ENCODE results near the gene ZNF695.

Gene ZNF695

DNA sequence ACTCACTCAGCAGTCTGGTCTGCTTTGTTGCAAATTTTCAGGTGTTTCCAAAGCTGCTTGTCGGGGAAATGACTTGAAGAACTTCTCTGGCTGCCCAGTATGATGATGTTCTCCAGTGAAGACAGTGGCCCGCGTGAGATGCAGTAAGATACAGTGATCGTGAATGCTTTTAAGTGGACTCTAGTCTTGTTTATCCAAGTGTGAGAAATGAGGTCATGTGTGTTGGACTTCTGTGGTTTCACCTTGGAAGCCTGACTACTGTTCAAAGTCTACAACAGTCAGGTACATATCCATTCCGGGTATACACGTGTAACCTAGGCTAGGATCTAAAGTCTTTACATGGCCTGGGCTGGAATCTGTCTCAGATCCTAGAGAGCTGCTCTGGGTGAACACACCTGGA lies 29.1 kb downstream of the ZNF695 start:
- no peaks in the 10 kb centered on the region for H3K4me1 Mint-ChIP-seq
- ATAC-seq (no peak), DNase-seq (no peak)
- no peak overlapping the region for H3K4me3 Mint-ChIP-seq
- peaks cover 21 to 39% of the 10 kb centered on the region in 2 donors for H3K9me3 Mint-ChIP-seq
- H3K27me3 Mint-ChIP-seq = no peaks in the 10 kb centered on the region
- H3K27ac Mint-ChIP-seq = no peak overlapping the region

DNA sequence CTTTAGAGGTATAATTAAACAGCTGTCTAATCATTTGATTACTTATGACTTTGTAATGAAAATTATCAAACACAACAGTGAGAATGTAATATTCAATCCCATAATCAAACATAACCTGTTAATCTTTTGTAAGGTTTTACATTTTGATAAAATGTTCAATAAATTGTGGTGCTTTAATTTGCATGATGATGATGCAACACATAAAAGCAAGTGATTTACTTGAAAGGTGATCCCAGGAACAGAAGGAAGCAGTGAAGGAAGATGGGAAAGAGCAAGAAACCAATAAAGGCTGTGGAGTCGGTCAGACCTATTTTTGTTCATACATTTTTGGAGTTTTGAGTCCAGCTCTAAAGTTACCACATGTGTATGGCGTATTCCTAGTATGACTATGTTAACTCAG lies 29.6 kb downstream of the ZNF695 start:
- Mint-ChIP-seq H3K4me1 (no peaks in the 10 kb centered on the region), H3K27me3 (no peaks in the 10 kb centered on the region), H3K27ac (no peak overlapping the region), H3K9me3 (peaks cover 18 to 34% of the 10 kb centered on the region in 2 donors), H3K4me3 (no peak overlapping the region)
- no peak for ATAC-seq
- DNase-seq = no peak

GRCh38 chr1:246971969-246972368 lies 35.9 kb downstream of the ZNF695 start:
- Mint-ChIP-seq H3K4me1 (no peaks in the 10 kb centered on the region), H3K27ac (no peak overlapping the region), H3K4me3 (no peak overlapping the region), H3K27me3 (no peaks in the 10 kb centered on the region), H3K9me3 (peaks cover 9 to 23% of the 10 kb centered on the region in 2 donors)
- no peak for ATAC-seq
- no peak for DNase-seq

DNA sequence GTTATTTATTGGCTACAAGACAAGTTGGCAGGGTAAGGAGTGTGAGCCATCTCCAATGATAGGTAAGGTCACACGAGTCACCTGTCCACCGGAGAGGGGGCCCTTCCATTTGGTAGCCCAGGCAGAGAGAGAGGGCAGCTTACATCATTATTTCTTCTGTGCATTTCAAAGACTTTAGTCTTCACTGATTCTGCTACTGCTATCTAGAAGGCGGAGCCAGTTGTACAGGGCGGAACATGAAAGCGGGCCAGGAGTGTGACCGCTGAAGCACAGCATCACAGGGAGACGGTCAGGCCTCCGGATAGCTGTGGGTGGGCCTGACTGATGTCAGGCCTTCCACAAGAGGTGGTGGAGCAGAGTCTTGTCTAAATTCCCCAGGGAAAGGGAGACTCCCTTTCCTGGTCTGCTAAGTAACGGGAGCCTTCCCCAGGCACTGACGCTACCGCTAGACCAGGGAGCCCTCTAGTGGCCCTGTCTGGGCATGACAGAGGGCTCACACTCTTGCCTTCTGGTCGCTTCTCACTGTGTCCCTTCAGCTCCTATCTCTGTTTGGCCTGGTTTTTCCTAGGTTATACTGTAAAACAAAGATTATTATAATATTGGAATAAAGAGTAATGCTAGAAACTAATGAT lies 36.7 kb downstream of the ZNF695 start:
- no peak overlapping the region for H3K27ac Mint-ChIP-seq
- H3K9me3 Mint-ChIP-seq = peaks cover 6 to 31% of the 10 kb centered on the region in 2 donors
- peak; percentile 39 to 50 for DNase-seq
- no peaks in the 10 kb centered on the region for H3K4me1 Mint-ChIP-seq
- no peak overlapping the region for H3K4me3 Mint-ChIP-seq
- H3K27me3 Mint-ChIP-seq = no peaks in the 10 kb centered on the region
- no peak for ATAC-seq

- DNase-seq (no peak), ATAC-seq (no peak)
- Mint-ChIP-seq H3K4me3 (no peak overlapping the region), H3K27ac (no peak overlapping the region), H3K4me1 (no peaks in the 10 kb centered on the region), H3K9me3 (peaks cover 6 to 32% of the 10 kb centered on the region in 2 donors), H3K27me3 (no peaks in the 10 kb centered on the region)
Measured at GRCh38 chr1:246969621-246970020, 38.2 kb downstream of the ZNF695 start.

- Mint-ChIP-seq H3K27me3 (no peaks in the 10 kb centered on the region), H3K27ac (no peak overlapping the region), H3K4me1 (no peaks in the 10 kb centered on the region), H3K4me3 (no peak overlapping the region), H3K9me3 (peaks cover 6 to 32% of the 10 kb centered on the region in 2 donors)
- no peak for ATAC-seq
- DNase-seq = no peak
Measured at GRCh38 chr1:246966502-246966901, 41.4 kb downstream of the ZNF695 start.

GRCh38 chr1:246959944-246960693 lies 47.7 kb downstream of the ZNF695 start:
- Mint-ChIP-seq H3K27me3 (no peaks in the 10 kb centered on the region), H3K27ac (no peak overlapping the region), H3K4me1 (peaks cover 6% of the 10 kb centered on the region), H3K9me3 (no peaks in the 10 kb centered on the region), H3K4me3 (no peak overlapping the region)
- ATAC-seq = no peak
- no peak for DNase-seq

- no peaks in the 10 kb centered on the region for H3K4me1 Mint-ChIP-seq
- no peaks in the 10 kb centered on the region for H3K27me3 Mint-ChIP-seq
- ATAC-seq (no peak), DNase-seq (no peak)
- no peak overlapping the region for H3K4me3 Mint-ChIP-seq
- no peak overlapping the region for H3K27ac Mint-ChIP-seq
- no peaks in the 10 kb centered on the region for H3K9me3 Mint-ChIP-seq
Measured at GRCh38 chr1:246954126-246954525, 53.7 kb downstream of the ZNF695 start.

DNA sequence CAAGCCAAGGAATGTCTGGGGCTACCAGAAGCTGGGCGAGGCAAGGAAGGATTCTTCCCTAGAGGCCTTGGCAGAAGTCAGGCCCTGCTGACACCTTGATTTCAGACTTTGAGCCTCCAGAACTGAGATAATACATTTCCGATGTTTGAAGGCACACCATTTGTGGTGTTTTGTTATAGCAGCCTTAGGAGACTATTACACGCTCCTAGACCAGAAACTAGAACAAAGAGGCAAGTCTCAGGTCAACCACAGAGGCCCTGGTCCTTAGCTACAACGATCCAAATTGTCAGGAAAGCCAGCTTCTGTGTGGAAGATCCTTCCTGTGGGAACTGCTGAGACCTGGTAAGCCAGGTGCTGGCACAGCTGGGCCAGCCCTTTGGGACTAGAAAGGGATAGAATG lies 56.4 kb downstream of the ZNF695 start:
- no peak for DNase-seq
- Mint-ChIP-seq H3K27me3 (no peaks in the 10 kb centered on the region), H3K4me1 (no peaks in the 10 kb centered on the region), H3K27ac (no peak overlapping the region), H3K9me3 (no peaks in the 10 kb centered on the region), H3K4me3 (no peak overlapping the region)
- no peak for ATAC-seq

GRCh38 chr1:246949956-246950355 lies 57.9 kb downstream of the ZNF695 start:
- H3K4me1 Mint-ChIP-seq = no peaks in the 10 kb centered on the region
- no peak overlapping the region for H3K4me3 Mint-ChIP-seq
- H3K9me3 Mint-ChIP-seq = no peaks in the 10 kb centered on the region
- no peaks in the 10 kb centered on the region for H3K27me3 Mint-ChIP-seq
- DNase-seq = no peak
- ATAC-seq = no peak
- H3K27ac Mint-ChIP-seq = no peak overlapping the region

- Mint-ChIP-seq H3K27me3 (no peaks in the 10 kb centered on the region), H3K4me1 (no peaks in the 10 kb centered on the region), H3K4me3 (no peak overlapping the region), H3K27ac (no peak overlapping the region), H3K9me3 (no peaks in the 10 kb centered on the region)
- no peak for DNase-seq
- ATAC-seq = no peak
Measured at GRCh38 chr1:246947255-246947654, 60.6 kb downstream of the ZNF695 start.

DNA sequence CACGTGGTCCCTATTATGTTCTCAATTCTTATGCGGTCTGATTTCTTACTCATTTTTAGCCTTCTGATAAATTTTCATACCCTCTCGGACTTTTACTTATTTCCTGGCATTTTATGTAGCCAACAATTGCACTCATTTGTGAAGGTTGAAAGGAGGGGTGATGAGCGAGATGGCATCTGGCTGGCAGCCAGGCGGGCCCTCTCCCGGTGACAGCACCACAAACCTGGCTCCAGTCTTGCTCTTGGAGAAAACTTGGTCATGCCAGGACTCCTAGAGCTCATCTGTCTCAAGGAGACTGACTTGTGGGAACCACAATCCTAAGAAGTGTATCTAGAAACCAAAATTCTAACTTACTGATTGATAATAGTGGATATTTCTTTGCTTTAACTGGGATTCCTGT lies 61.5 kb downstream of the ZNF695 start:
- H3K4me3 Mint-ChIP-seq = no peak overlapping the region
- no peak overlapping the region for H3K27ac Mint-ChIP-seq
- H3K9me3 Mint-ChIP-seq = no peaks in the 10 kb centered on the region
- ATAC-seq (no peak), DNase-seq (no peak)
- no peaks in the 10 kb centered on the region for H3K27me3 Mint-ChIP-seq
- H3K4me1 Mint-ChIP-seq = no peaks in the 10 kb centered on the region

All from stimulated activated naive CD8-positive, alpha-beta T cell treated with anti-CD3 and anti-CD28 coated beads, Interleukin-15, amount 100 ng/mL, for 72 hours (primary cell).